ENCODE results near the gene TNFRSF12A. TPM values are rescaled to one million over a fixed set of nuclear protein-coding genes. Genes with fewer than 3 reads are reported as not detected.
A peak's percentile ranks its signal among the peaks of the same experiment; 100 is the strongest.

TNFRSF12A gene
- total and polyA plus RNA-seq, 2 of the 8 experiments (the other 6 are each of a cell fraction or from before 2014, with no cell fraction given), result 81.0 to 82.5 TPM

DNA sequence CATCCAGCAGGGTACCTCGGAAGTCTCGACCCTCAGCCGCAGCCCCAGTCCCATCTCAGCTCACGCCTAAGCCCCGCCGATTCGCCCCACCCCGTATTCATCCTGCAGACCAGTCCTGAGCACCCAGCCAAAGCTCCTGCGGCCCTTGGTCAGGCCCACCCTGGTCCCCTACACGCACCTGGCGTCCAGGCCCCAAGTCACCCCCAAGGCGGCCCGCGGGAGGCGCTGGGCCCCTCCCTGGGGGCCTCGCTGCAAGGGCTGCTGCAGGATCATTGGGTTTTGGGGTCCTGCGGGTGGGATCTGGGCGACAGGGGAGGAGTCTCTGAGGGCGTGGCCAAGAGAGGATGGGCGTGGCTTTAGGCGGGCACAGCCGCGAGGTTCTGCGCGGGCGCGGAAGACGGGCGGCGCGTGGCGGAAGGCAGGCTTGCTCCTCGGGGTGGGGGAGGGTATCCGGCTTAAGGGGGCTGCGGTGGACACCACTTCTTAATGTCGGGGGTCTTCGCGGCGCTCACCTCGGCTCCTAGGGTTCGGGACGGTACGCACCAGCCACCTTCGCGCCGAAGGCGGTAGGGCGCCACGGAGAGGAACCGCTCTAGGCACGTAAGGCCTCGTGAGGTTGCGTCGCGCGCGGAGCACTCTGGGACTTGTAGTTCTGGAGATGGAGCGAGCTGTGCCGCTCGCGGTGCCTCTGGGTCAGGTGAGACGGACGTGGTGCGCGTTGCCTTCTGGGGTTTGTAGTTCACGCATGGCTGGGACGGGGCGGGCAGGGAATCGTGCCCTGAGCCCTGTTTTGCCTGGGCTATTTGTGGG is 3.7 kb downstream of the TNFRSF12A start, which contains the start of the genes HCFC1R1 and THOC6 (continued):
- TF ChIP-seq PHF8 (conservative IDR thresholded peaks at IDR 0.05; ENCODE audit: low read depth, low read length), result peak; percentile 94
- peak; percentile 54 for TF ChIP-seq TBP (IDR thresholded peaks at IDR 0.05; ENCODE audit: low read depth, low read length)
- peak; percentile 90 for TF ChIP-seq TAF7 (optimal IDR thresholded peaks at IDR 0.05; ENCODE audit: borderline replicate concordance, low read depth, low read length)
- TF ChIP-seq CREB1 (IDR thresholded peaks at IDR 0.05), result peak; percentile 91
- TF ChIP-seq HDAC6 (IDR thresholded peaks at IDR 0.05; ENCODE audit: low read depth, low read length), result no peak
